ENCODE measurements around the gene TMTC3. TPM values are rescaled to one million over a fixed set of nuclear protein-coding genes. Genes with fewer than 3 reads are reported as not detected.

Gene TMTC3
- polyA plus RNA-seq, 3 donors: 21.5 to 25.3 (median 23.3) TPM

DNA sequence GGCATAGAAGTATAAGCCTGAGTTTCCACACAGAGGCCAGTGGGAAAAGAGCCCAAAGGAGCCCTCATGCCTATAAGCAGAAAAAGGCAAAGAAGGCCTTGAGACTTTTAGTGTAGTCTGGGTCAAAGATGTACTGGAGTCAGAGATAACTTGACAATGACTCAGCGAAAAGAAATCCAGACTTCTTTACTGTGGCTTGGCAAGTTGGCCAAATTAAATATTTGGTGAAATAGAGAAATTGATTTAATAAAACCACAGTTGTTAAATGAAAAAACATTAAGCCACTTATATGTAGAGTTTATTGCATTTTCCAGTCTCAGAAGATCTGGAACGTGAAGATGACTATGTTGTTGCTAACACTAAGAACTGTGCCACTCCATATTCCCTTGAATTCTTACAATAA lies 105.1 kb downstream of the TMTC3 start:
- no peak for DNase-seq (ENCODE audit: extremely low read depth in 1 of 11, low read depth in 9 of 11, low spot score in 4 of 11)

DNA sequence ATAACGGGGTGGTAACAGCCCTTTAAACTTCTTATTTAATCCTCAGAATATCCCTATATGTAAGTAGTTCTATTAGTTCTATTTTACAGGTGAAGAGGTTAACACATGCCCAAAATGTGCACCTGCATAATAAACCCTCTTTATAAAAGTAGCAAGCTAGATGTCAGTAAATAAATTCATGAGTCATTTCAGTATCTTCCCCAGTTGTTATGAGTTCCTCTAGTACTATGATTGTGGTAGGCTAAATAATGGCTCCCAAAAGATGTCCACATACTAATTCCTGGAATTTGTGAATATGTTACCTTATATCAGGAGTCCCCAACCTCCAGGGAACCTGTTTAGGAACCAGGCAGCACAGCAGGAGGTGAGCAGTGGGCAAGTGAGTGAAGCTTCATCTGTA lies 106.5 kb downstream of the TMTC3 start:
- DNase-seq (ENCODE audit: extremely low read depth in 1 of 11, low read depth in 9 of 11, low spot score in 4 of 11): no peak

Other genes with a start within 250 kb of the TMTC3 start
- under 1 TPM; 0.23 to 0.39 (median 0.24) TPM for gene C12orf50, start 112.9 kb upstream of the TMTC3 start, polyA plus RNA-seq (ENCODE audit: insufficient read length in 3 of 3)
- gene CEP290, start 219 bp upstream of the TMTC3 start, polyA plus RNA-seq (ENCODE audit: insufficient read length in 3 of 3): 10 to 100 TPM; 22.5 to 29.9 (median 29.6) TPM